Measurements from ENCODE around the gene FCAMR. TPM values are rescaled to one million over a fixed set of nuclear protein-coding genes. Genes with fewer than 3 reads are reported as not detected.

FCAMR gene
- total RNA-seq, 1 donor from 2014 or later = not detected

DNA sequence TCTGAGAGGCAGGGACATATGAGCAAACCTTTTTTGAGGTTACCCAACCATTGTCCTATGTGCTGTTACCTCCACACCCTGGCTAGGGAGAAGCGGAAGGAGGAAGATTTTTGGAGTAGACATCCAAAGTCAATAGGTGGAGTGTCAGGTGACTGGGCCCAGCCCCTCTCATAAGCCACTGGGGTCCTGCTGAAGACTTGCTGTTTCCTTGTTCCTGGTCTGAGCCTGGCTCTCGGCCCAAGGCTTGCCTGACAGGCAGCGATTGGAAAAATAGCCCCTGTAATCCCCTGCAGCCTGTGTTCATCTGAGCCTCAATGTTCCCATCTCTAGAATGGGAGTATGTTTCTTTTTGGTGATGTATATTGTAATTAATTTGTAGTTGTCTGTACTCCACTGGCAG lies 17.1 kb downstream of the FCAMR start:
- intact Hi-C loops (cut with micrococcal nuclease) = no loop called here
- TF ChIP-seq, protein P1, sequence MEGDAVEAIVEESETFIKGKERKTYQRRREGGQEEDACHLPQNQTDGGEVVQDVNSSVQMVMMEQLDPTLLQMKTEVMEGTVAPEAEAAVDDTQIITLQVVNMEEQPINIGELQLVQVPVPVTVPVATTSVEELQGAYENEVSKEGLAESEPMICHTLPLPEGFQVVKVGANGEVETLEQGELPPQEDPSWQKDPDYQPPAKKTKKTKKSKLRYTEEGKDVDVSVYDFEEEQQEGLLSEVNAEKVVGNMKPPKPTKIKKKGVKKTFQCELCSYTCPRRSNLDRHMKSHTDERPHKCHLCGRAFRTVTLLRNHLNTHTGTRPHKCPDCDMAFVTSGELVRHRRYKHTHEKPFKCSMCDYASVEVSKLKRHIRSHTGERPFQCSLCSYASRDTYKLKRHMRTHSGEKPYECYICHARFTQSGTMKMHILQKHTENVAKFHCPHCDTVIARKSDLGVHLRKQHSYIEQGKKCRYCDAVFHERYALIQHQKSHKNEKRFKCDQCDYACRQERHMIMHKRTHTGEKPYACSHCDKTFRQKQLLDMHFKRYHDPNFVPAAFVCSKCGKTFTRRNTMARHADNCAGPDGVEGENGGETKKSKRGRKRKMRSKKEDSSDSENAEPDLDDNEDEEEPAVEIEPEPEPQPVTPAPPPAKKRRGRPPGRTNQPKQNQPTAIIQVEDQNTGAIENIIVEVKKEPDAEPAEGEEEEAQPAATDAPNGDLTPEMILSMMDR (IDR thresholded peaks at IDR 0.05; ENCODE audit: borderline replicate concordance) = no peak
- DNase-seq = no peak
- Histone ChIP-seq H3K9me3 (replicated peaks) (peaks cover 5% of the 10 kb centered on the region), H3K36me3 (no peaks in the 10 kb centered on the region), H3K27me3 (ENCODE audit: low read depth) (peaks cover 28% of the 10 kb centered on the region), H3K27ac (replicated peaks) (no peak overlapping the region), H3K4me3 (no peak overlapping the region), H3K4me1 (no peaks in the 10 kb centered on the region)

GRCh38 chr1:206952171-206952570 lies 18.1 kb downstream of the FCAMR start:
- TF ChIP-seq, protein P1 (IDR thresholded peaks at IDR 0.05; ENCODE audit: borderline replicate concordance) = no peak
- peaks cover 36% of the 10 kb centered on the region for H3K27me3 ChIP-seq (ENCODE audit: low read depth)
- no peak overlapping the region for H3K27ac ChIP-seq (replicated peaks)
- H3K36me3 ChIP-seq = no peaks in the 10 kb centered on the region
- no peak for DNase-seq
- no peaks in the 10 kb centered on the region for H3K4me1 ChIP-seq
- intact Hi-C loops (cut with micrococcal nuclease) = no loop called here
- peaks cover 5% of the 10 kb centered on the region for H3K9me3 ChIP-seq (replicated peaks)
- H3K4me3 ChIP-seq = no peak overlapping the region

DNA sequence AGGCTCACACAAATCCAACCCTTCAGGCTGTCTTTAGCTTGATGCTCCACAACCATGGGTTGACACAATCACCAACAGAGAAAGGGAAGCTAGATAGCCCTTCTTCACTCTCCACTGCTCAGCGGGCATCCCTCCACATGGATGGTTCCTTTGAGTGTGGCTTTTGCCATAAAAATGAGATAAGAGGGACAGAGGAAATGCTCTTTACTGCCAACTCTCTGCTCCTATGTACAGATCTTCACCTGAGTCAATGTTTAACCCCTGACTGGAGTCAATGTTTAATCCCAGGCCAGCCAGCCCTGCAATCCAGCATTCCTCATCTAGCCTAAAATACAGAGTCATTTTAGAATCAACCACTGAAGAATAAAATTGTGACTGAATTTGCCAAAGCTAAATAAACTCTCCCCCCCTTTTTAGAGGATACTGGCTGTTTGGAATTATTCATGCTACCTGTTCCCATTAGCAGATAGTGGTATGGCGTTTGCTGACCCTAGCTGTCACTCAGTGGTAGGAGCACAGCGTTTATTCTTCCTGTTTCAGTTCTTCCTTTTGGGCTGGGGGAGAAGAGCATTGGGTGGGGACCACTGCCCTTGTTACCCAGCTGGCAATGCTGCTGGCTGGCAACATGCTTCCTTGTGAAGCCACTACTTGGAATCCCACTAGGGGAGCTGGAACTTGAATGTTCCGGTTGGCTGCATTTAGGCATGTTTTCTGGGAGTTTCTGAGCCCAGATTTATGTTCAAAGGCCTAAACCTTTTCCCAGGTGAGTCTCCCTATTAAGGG lies 18.8 kb downstream of the FCAMR start:
- Histone ChIP-seq H3K4me3 (no peak overlapping the region), H3K27me3 (ENCODE audit: low read depth) (peaks cover 42% of the 10 kb centered on the region), H3K36me3 (no peaks in the 10 kb centered on the region), H3K4me1 (no peaks in the 10 kb centered on the region), H3K27ac (replicated peaks) (no peak overlapping the region), H3K9me3 (replicated peaks) (peaks cover 5% of the 10 kb centered on the region)
- no peak for DNase-seq
- TF ChIP-seq, protein P1 (IDR thresholded peaks at IDR 0.05; ENCODE audit: borderline replicate concordance) = no peak
- intact Hi-C loops (cut with micrococcal nuclease) = no loop called here

- Histone ChIP-seq H3K4me1 (no peaks in the 10 kb centered on the region), H3K36me3 (no peaks in the 10 kb centered on the region), H3K27me3 (ENCODE audit: low read depth) (peaks cover 59% of the 10 kb centered on the region), H3K9me3 (replicated peaks) (peaks cover 5% of the 10 kb centered on the region), H3K27ac (replicated peaks) (no peak overlapping the region), H3K4me3 (no peak overlapping the region)
- DNase-seq = no peak
- intact Hi-C loops (cut with micrococcal nuclease) = no loop called here
- TF ChIP-seq, protein P1 (IDR thresholded peaks at IDR 0.05; ENCODE audit: borderline replicate concordance) = no peak
Measured at GRCh38 chr1:206949641-206950040, 20.6 kb downstream of the FCAMR start.

DNA sequence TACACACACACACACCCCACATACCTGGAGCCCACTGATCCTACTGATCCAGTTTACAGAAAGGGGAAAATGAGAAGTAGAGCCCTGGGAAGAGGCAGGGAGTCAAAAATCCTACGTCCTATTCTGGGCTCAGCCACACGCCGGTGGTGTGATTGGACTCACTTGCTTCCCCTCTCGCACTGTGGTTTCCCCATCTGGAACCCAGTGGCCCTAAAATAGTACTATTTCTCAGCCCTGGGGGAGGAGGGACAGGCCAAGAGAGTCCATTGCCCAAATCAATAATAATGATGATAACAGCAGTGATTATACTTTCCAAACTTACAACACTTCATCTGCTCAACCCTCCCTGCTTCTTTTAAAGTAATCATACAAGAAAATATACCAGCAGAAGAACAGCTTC lies 21.1 kb downstream of the FCAMR start:
- intact Hi-C loops (cut with micrococcal nuclease) = no loop called here
- Histone ChIP-seq H3K9me3 (replicated peaks) (peaks cover 5% of the 10 kb centered on the region), H3K27me3 (ENCODE audit: low read depth) (peaks cover 62% of the 10 kb centered on the region), H3K27ac (replicated peaks) (no peak overlapping the region), H3K4me1 (no peaks in the 10 kb centered on the region), H3K36me3 (no peaks in the 10 kb centered on the region), H3K4me3 (no peak overlapping the region)
- TF ChIP-seq, protein P1 (IDR thresholded peaks at IDR 0.05; ENCODE audit: borderline replicate concordance) = no peak
- DNase-seq = no peak
